Endothelial cell of umbilical vein (primary cell): Measurements from ENCODE around the gene FAM177B. TPM values are rescaled to one million over a fixed set of nuclear protein-coding genes. Genes with fewer than 3 reads are reported as not detected.

Source experiments
- BruUV-seq: library from RNA; stranded (reverse); fragments of 400-500 nt; replicated peaks from 2 replicates; lab custom pipeline; 2021; lab: Mats Ljungman, UMichigan
- CTCF ChIA-PET: fragments of 300-600, 350-600 bp; sonication (Branson Sonifier 250); formaldehyde crosslinking; loops from one replicate; lab custom pipeline; 2021; ENCODE audit warnings: antibody characterized with exemption, inconsistent platforms; lab: Charles Lee
- POLR2A ChIA-PET: fragments of 300-600, 350-600 bp; sonication (Branson Sonifier 250); formaldehyde crosslinking; loops from one replicate; lab custom pipeline; 2021; ENCODE audit warnings: antibody characterized with exemption, inconsistent platforms; lab: Charles Lee
- DNase-seq: peaks from one replicate; pipeline ENCODE4 v3.0.0-alpha.2; 2011; ENCODE audit warnings: low read depth, low spot score
- FAIRE-seq: peaks from 2 replicates; lab custom pipeline; 2011; peaks lifted over from hg19 to GRCh38; lab: Jason Lieb, UNC
- H2AFZ ChIP-seq: 2 replicates; pipeline ENCODE4 v1.6.0; 2012; ENCODE audit warnings: low read depth, low read length, control low read depth, inconsistent platforms
- H3K27ac ChIP-seq: 2 replicates; pipeline ENCODE4 v1.5.1; 2011; ENCODE audit warnings: low read depth, mild to moderate bottlenecking, control low read depth, low read length, moderate library complexity; ENCODE audit not compliant: insufficient read depth
- H3K27me3 ChIP-seq, 2 experiments: 2 replicates each; pipeline versions ENCODE4 v1.6.0 to v1.6.1; 2011; ENCODE audit warnings: low read length in 2 of 2, mixed read lengths in 1 of 2; ENCODE audit not compliant: control insufficient read depth in 2 of 2, insufficient read depth in 2 of 2
- H3K36me3 ChIP-seq, 2 experiments: 2 replicates in 1 of 2; 3 replicates in 1 of 2; pipeline ENCODE4 v1.5.1; 2011; ENCODE audit warnings: low read length in 2 of 2, mild to moderate bottlenecking in 1 of 2, moderate library complexity in 1 of 2; ENCODE audit not compliant: control insufficient read depth in 2 of 2, insufficient read depth in 2 of 2; ENCODE audit errors: extremely low read depth in 1 of 2
- H3K4me1 ChIP-seq: 3 replicates; pipeline ENCODE4 v1.5.1; 2011; ENCODE audit warnings: mild to moderate bottlenecking, low read length; ENCODE audit not compliant: control insufficient read depth, insufficient read depth; ENCODE audit errors: extremely low read depth
- H3K4me2 ChIP-seq: 2 replicates; pipeline ENCODE4 v1.6.1; 2011; ENCODE audit warnings: low read length, control low read depth, mixed read lengths; ENCODE audit not compliant: insufficient read depth
- H3K4me3 ChIP-seq, 3 experiments: fragments of 200-600 bp in 1 of 3; sonication (generic), shearing (Covaris generic) in 1 of 3; replicated peaks in 1 of 3; 2 replicates each; pipeline ENCODE4 v1.5.1; 2011 to 2016; ENCODE audit warnings: control low read depth in 3 of 3, low read length in 3 of 3, mild to moderate bottlenecking in 2 of 3, inconsistent platforms in 1 of 3, low read depth in 1 of 3, moderate library complexity in 1 of 3; ENCODE audit not compliant: insufficient read depth in 1 of 3
- H3K79me2 ChIP-seq: 2 replicates; pipeline ENCODE4 v1.6.0; 2012; ENCODE audit warnings: low read length, inconsistent platforms; ENCODE audit not compliant: control insufficient read depth, insufficient read depth
- H3K9ac ChIP-seq: replicated peaks from 2 replicates; pipeline ENCODE3; 2011; ENCODE audit warnings: low read length, control low read depth; ENCODE audit not compliant: insufficient read depth; ENCODE audit errors: extremely low read depth
- H3K9me1 ChIP-seq: replicated peaks from 3 replicates; pipeline ENCODE4 v1.6.0; 2011; ENCODE audit warnings: mild to moderate bottlenecking, low read length; ENCODE audit not compliant: control insufficient read depth, insufficient read depth; ENCODE audit errors: extremely low read depth
- H3K9me3 ChIP-seq: replicated peaks from 2 replicates; pipeline ENCODE4 v1.5.1; 2012; ENCODE audit warnings: low read length, inconsistent platforms; ENCODE audit not compliant: control insufficient read depth, insufficient read depth
- H4K20me1 ChIP-seq: replicated peaks from 2 replicates; pipeline ENCODE3; 2011; ENCODE audit warnings: mild to moderate bottlenecking, low read length; ENCODE audit not compliant: control insufficient read depth, insufficient read depth; ENCODE audit errors: extremely low read depth
- CTCF ChIP-seq, 2 donors: IDR thresholded peaks; 1 replicate in 1 of 2; 2 replicates in 1 of 2; pipeline ENCODE4 v1.5.1; 2011; ENCODE audit warnings: low read length in 2 of 2, mild to moderate bottlenecking in 2 of 2, moderate library complexity in 2 of 2, control low read depth in 1 of 2, inconsistent platforms in 1 of 2, low read depth in 1 of 2; ENCODE audit not compliant: insufficient read depth in 1 of 2; ENCODE audit errors: extremely low read depth in 1 of 2
- EZH2 ChIP-seq: IDR thresholded peaks from 2 replicates; pipeline ENCODE4 v1.6.1; 2012; ENCODE audit warnings: borderline replicate concordance, low read depth, mild to moderate bottlenecking, moderate library complexity, low read length, inconsistent platforms; ENCODE audit not compliant: severe bottlenecking
- FOS ChIP-seq: IDR thresholded peaks from 2 replicates; pipeline ENCODE4 v1.6.1; 2011; ENCODE audit warnings: mild to moderate bottlenecking, low read length, moderate library complexity, borderline replicate concordance; ENCODE audit not compliant: insufficient read depth
- GATA2 ChIP-seq: IDR thresholded peaks from 2 replicates; pipeline ENCODE4 v1.7.0; 2011; ENCODE audit warnings: low read depth, mild to moderate bottlenecking, moderate library complexity, mixed read lengths, low read length; ENCODE audit not compliant: insufficient read length, insufficient read depth
- JUN ChIP-seq: IDR thresholded peaks from 2 replicates; pipeline ENCODE4 v1.6.1; 2011; ENCODE audit warnings: borderline replicate concordance, low read depth; ENCODE audit not compliant: insufficient read length, insufficient read depth
- MAX ChIP-seq: IDR thresholded peaks from 2 replicates; pipeline ENCODE4 v1.6.1; 2011; ENCODE audit not compliant: insufficient read depth, insufficient read length
- MYC ChIP-seq: IDR thresholded peaks from one replicate; pipeline ENCODE4 v1.6.1; 2011; ENCODE audit warnings: mild to moderate bottlenecking, low read depth, low read length
- POLR2A ChIP-seq: IDR thresholded peaks from 2 replicates; pipeline ENCODE4 v1.6.1; 2012; ENCODE audit warnings: low read depth, mild to moderate bottlenecking, control low read depth, low read length
- POLR2AphosphoS5 ChIP-seq: IDR thresholded peaks from 2 replicates; pipeline ENCODE4 v1.6.1; 2012; ENCODE audit warnings: low read depth, mild to moderate bottlenecking, control low read depth, low read length, moderate library complexity; ENCODE audit not compliant: insufficient read depth
- dilution Hi-C: fragments of 300-500 bp; cut with MboI; formaldehyde crosslinking; loops from one replicate; pipeline ENCODE4 v1.15.0; 2019; ENCODE audit warnings: low sequenced_read_pairs; ENCODE audit not compliant: extremely low pct_ligation_motif_present
- intact Hi-C: fragments of 100-400 bp; cut with micrococcal nuclease; formaldehyde crosslinking; loops from one replicate; pipeline ENCODE4 v1.10.0; 2022
- polyA plus RNA-seq, 4 experiments: library from polyadenylated mRNA; depleted of rRNA in 3 of 4; stranded (reverse) in 3 of 4; unstranded in 1 of 4; fragments of >200 nt; gene quantifications; 2 replicates each; pipeline versions ENCODE4 v1.2.1 to v1.2.3, GENCODE V29; 2011 to 2012; ENCODE audit warnings: missing spikeins in 1 of 4
- total RNA-seq: library from RNA; stranded (reverse); gene quantifications from 2 replicates; pipeline ENCODE4 v1.2.3, GENCODE V29; 2021

Gene FAM177B
- total and polyA plus RNA-seq, 2 donors (not counting 3 experiments of a cell fraction or from before 2014, with no cell fraction given) = not detected

GRCh38 chr1:222777977-222778376 lies 41.0 kb downstream of the FAM177B start:
- intact Hi-C loops = no loop called here
- no peak overlapping the region for H3K4me2 ChIP-seq
- no peaks in the 10 kb centered on the region for H3K79me2 ChIP-seq
- no peaks in the 10 kb centered on the region for H4K20me1 ChIP-seq
- H3K27ac ChIP-seq = no peak overlapping the region
- dilution Hi-C loops = loop anchor here (25.0 kb wide), 1 partner anchor 309 kb away; no protein-coding TSS in a partner anchor
- peak; percentile 46 for DNase-seq
- no peak for TF ChIP-seq MAX
- TF ChIP-seq POLR2A = no peak
- TF ChIP-seq POLR2AphosphoS5 = no peak
- no peak for TF ChIP-seq EZH2
- no peak for TF ChIP-seq GATA2
- TF ChIP-seq FOS = no peak
- no peak for TF ChIP-seq JUN
- TF ChIP-seq CTCF (IDR thresholded peaks at IDR 0.05; ENCODE audit: extremely low read depth in 1 of 2, insufficient read depth in 1 of 2, low read depth in 1 of 2, low read length in 2 of 2) = no peak
- TF ChIP-seq MYC = no peak
- BruUV-seq = no TSS peak
- no peaks in the 10 kb centered on the region for H3K4me1 ChIP-seq
- POLR2A ChIA-PET = no interaction called here
- H3K9ac ChIP-seq = no peak overlapping the region
- H3K4me3 ChIP-seq = no peak overlapping the region
- H3K36me3 ChIP-seq = no peaks in the 10 kb centered on the region
- no peak overlapping the region for H2AFZ ChIP-seq
- H3K27me3 ChIP-seq = peaks cover 0 to 1% of the 10 kb centered on the region in 2 experiments
- H3K9me1 ChIP-seq = no peaks in the 10 kb centered on the region
- no peak for FAIRE-seq
- CTCF ChIA-PET = no interaction called here
- H3K9me3 ChIP-seq = no peaks in the 10 kb centered on the region
